Neural progenitor cell (in vitro differentiated cells): Measurements from ENCODE around the gene SYT7. TPM values are rescaled to one million over a fixed set of nuclear protein-coding genes. Genes with fewer than 3 reads are reported as not detected.

Source experiments
- DNase-seq: peaks from one replicate; pipeline ENCODE4 v3.0.0-alpha.2; 2016; ENCODE audit warnings: low spot score
- H2AFZ ChIP-seq: fragments of 200-600 bp; sonication (generic); replicated peaks from 2 replicates; pipeline ENCODE4 v1.6.1; 2016; ENCODE audit warnings: antibody characterized with exemption
- H3F3A ChIP-seq: fragments of 200-600 bp; sonication (generic); 2 replicates; pipeline ENCODE4 v1.6.1; 2016; ENCODE audit warnings: antibody characterized with exemption, low read depth
- H3K27ac ChIP-seq: fragments of 200-600 bp; sonication (generic); 2 replicates; pipeline ENCODE4 v1.5.1; 2016; ENCODE audit warnings: mild to moderate bottlenecking
- H3K27me3 ChIP-seq: fragments of 200-600 bp; sonication (generic); 2 replicates; pipeline ENCODE4 v1.6.1; 2016; ENCODE audit warnings: mild to moderate bottlenecking, moderate library complexity
- H3K36me3 ChIP-seq: fragments of 200-600 bp; sonication (generic); 2 replicates; pipeline ENCODE4 v1.5.1; 2016
- H3K4me1 ChIP-seq: fragments of 200-600 bp; sonication (generic); 2 replicates; pipeline ENCODE4 v1.6.1; 2016; ENCODE audit warnings: mixed run types
- H3K4me2 ChIP-seq: fragments of 200-600 bp; sonication (generic); 2 replicates; pipeline ENCODE4 v1.6.1; 2016
- H3K4me3 ChIP-seq: fragments of 200-600 bp; sonication (generic); 2 replicates; pipeline ENCODE4 v1.5.1; 2016
- H3K79me2 ChIP-seq: fragments of 200-600 bp; sonication (generic); 2 replicates; pipeline ENCODE4 v1.6.1; 2016; ENCODE audit warnings: low read depth
- H3K9ac ChIP-seq: fragments of 200-600 bp; sonication (generic); 2 replicates; pipeline ENCODE4 v1.6.1; 2016
- H3K9me3 ChIP-seq: fragments of 200-600 bp; sonication (generic); 2 replicates; pipeline ENCODE4 v1.5.1; 2016; ENCODE audit warnings: low read depth
- H4K20me1 ChIP-seq: fragments of 200-600 bp; sonication (generic); 2 replicates; pipeline ENCODE4 v1.6.1; 2016; ENCODE audit warnings: low read depth
- H3K27ac Mint-ChIP-seq: 3 replicates; pipeline ENCODE4 v1.8.0; 2021; ENCODE audit warnings: mixed read lengths
- H3K27me3 Mint-ChIP-seq: 2 replicates; pipeline ENCODE4 v1.8.0; 2022; ENCODE audit warnings: low read depth, mild to moderate bottlenecking, inconsistent platforms, moderate library complexity, mixed read lengths; ENCODE audit not compliant: insufficient read depth
- H3K36me3 Mint-ChIP-seq: 3 replicates; pipeline ENCODE4 v1.8.0; 2021; ENCODE audit warnings: mixed read lengths
- H3K4me1 Mint-ChIP-seq: 3 replicates; pipeline ENCODE4 v1.8.0; 2021; ENCODE audit warnings: mixed read lengths
- H3K4me3 Mint-ChIP-seq: 3 replicates; pipeline ENCODE4 v1.8.0; 2021; ENCODE audit warnings: mild to moderate bottlenecking, moderate library complexity, mixed read lengths
- H3K9me3 Mint-ChIP-seq: 3 replicates; pipeline ENCODE4 v1.8.0; 2020; ENCODE audit warnings: mixed read lengths
- CTCF ChIP-seq: fragments of 200-600 bp; sonication (generic); IDR thresholded peaks from 2 replicates; pipeline ENCODE4 v1.5.1; 2017; ENCODE audit warnings: antibody characterized with exemption, mild to moderate bottlenecking
- EZH2 ChIP-seq: fragments of 200-600 bp; sonication (generic); IDR thresholded peaks from 2 replicates; pipeline ENCODE4 v1.6.1; 2017; ENCODE audit warnings: antibody characterized with exemption, mild to moderate bottlenecking, moderate library complexity
- EZH2phosphoT487 ChIP-seq: fragments of 200-600 bp; sonication (generic); IDR thresholded peaks from 2 replicates; pipeline ENCODE4 v1.6.1; 2017; ENCODE audit warnings: antibody characterized with exemption
- total RNA-seq: library from RNA; depleted of rRNA; stranded (reverse); fragments of >200 nt; gene quantifications from 2 replicates; pipeline ENCODE4 v1.2.3, GENCODE V29; 2015; ENCODE audit warnings: low replicate concordance

The SYT7 gene
- total RNA-seq, 1 donor from 2014 or later, result 0.73 TPM

- Histone ChIP-seq H4K20me1 (no peaks in the 10 kb centered on the region), H3K79me2 (no peaks in the 10 kb centered on the region), H3K4me1 (peaks cover 4% of the 10 kb centered on the region), H3K4me2 (no peak overlapping the region), H3K27ac (no peak overlapping the region), H3K4me3 (no peak overlapping the region), H3F3A (no peaks in the 10 kb centered on the region), H2AFZ (no peak overlapping the region), H3K27me3 (no peaks in the 10 kb centered on the region), H3K9ac (no peak overlapping the region), H3K9me3 (no peaks in the 10 kb centered on the region), H3K36me3 (no peaks in the 10 kb centered on the region)
- H3K27ac Mint-ChIP-seq, result no peak overlapping the region
- H3K4me1 Mint-ChIP-seq, result peaks cover 24% of the 10 kb centered on the region
- no peaks in the 10 kb centered on the region for H3K9me3 Mint-ChIP-seq
- no peaks in the 10 kb centered on the region for H3K36me3 Mint-ChIP-seq
- no peak overlapping the region for H3K4me3 Mint-ChIP-seq
- peak; percentile 76 for DNase-seq
- TF ChIP-seq CTCF, result peak; percentile 87
- no peak for TF ChIP-seq EZH2phosphoT487
- peaks cover 6% of the 10 kb centered on the region for H3K27me3 Mint-ChIP-seq
Observed at GRCh38 chr11:61532134-61533038, 48.5 kb downstream of the SYT7 start.

GRCh38 chr11:61531044-61531443 is 49.8 kb downstream of the SYT7 start:
- H3K4me2 ChIP-seq, result no peak overlapping the region
- no peaks in the 10 kb centered on the region for H3K9me3 ChIP-seq
- no peak overlapping the region for H3K9ac ChIP-seq
- H3K4me3 ChIP-seq, result no peak overlapping the region
- no peaks in the 10 kb centered on the region for H3K27me3 ChIP-seq
- Mint-ChIP-seq H3K4me3 (no peak overlapping the region), H3K27ac (no peak overlapping the region), H3K36me3 (no peaks in the 10 kb centered on the region), H3K27me3 (peaks cover 9% of the 10 kb centered on the region), H3K4me1 (peaks cover 27% of the 10 kb centered on the region), H3K9me3 (no peaks in the 10 kb centered on the region)
- no peaks in the 10 kb centered on the region for H3K36me3 ChIP-seq
- TF ChIP-seq EZH2phosphoT487 (no peak), EZH2 (no peak), CTCF (no peak)
- H3K27ac ChIP-seq, result no peak overlapping the region
- no peak overlapping the region for H2AFZ ChIP-seq
- no peaks in the 10 kb centered on the region for H3K4me1 ChIP-seq
- DNase-seq, result no peak
- H3F3A ChIP-seq, result no peaks in the 10 kb centered on the region
- H3K79me2 ChIP-seq, result no peaks in the 10 kb centered on the region
- H4K20me1 ChIP-seq, result no peaks in the 10 kb centered on the region

- Mint-ChIP-seq H3K36me3 (no peaks in the 10 kb centered on the region), H3K9me3 (no peaks in the 10 kb centered on the region), H3K27me3 (peaks cover 15% of the 10 kb centered on the region), H3K27ac (no peak overlapping the region), H3K4me3 (no peak overlapping the region), H3K4me1 (peaks cover 27% of the 10 kb centered on the region)
- no peak overlapping the region for H3K27ac ChIP-seq
- H3F3A ChIP-seq, result no peaks in the 10 kb centered on the region
- no peaks in the 10 kb centered on the region for H4K20me1 ChIP-seq
- H3K9me3 ChIP-seq, result no peaks in the 10 kb centered on the region
- TF ChIP-seq EZH2 (no peak), CTCF (no peak), EZH2phosphoT487 (no peak)
- H3K9ac ChIP-seq, result no peak overlapping the region
- no peaks in the 10 kb centered on the region for H3K27me3 ChIP-seq
- H3K79me2 ChIP-seq, result no peaks in the 10 kb centered on the region
- no peak overlapping the region for H3K4me2 ChIP-seq
- no peak for DNase-seq
- no peaks in the 10 kb centered on the region for H3K36me3 ChIP-seq
- H2AFZ ChIP-seq, result no peak overlapping the region
- H3K4me1 ChIP-seq, result no peaks in the 10 kb centered on the region
- no peak overlapping the region for H3K4me3 ChIP-seq
Observed at GRCh38 chr11:61529537-61530225, 51.2 kb downstream of the SYT7 start.
